GM18520 (cell line): ENCODE data around the gene CALML5.
"Not testable (repeated sequence)": the region's sequence is repeated elsewhere in the genome, so short reads cannot be mapped to it uniquely, and the experiment has no call there.

Experiments
- ATAC-seq: cut with Tn5 transposase; IDR thresholded peaks from one replicate; pipeline ENCODE4 v1.9.1; 2021; ENCODE audit not compliant: unreplicated experiment

CALML5 gene

GRCh38 chr10:5484205-5484604, 15.2 kb downstream of the CALML5 start:
- ATAC-seq: no peak

- no peak for ATAC-seq
Observed at GRCh38 chr10:5482016-5482415, 17.4 kb downstream of the CALML5 start.

- ATAC-seq: no peak
Observed at GRCh38 chr10:5481121-5481520, 18.2 kb downstream of the CALML5 start.

- ATAC-seq: no peak
Observed at GRCh38 chr10:5480162-5480941, 19.0 kb downstream of the CALML5 start.

GRCh38 chr10:5479481-5480161, 19.7 kb downstream of the CALML5 start:
- ATAC-seq: no peak

- ATAC-seq: no peak
Observed at GRCh38 chr10:5478694-5479305, 20.6 kb downstream of the CALML5 start.

GRCh38 chr10:5477948-5478693, 21.2 kb downstream of the CALML5 start:
- ATAC-seq: no peak

- no peak for ATAC-seq
Observed at GRCh38 chr10:5476918-5477525, 22.3 kb downstream of the CALML5 start.

- not testable (repeated sequence) for ATAC-seq
Observed at GRCh38 chr10:5475974-5476807, 23.2 kb downstream of the CALML5 start.

- ATAC-seq: not testable (repeated sequence)
Observed at GRCh38 chr10:5475088-5475487, 24.3 kb downstream of the CALML5 start.

- ATAC-seq: not testable (repeated sequence)
Observed at GRCh38 chr10:5474642-5475041, 24.7 kb downstream of the CALML5 start.

GRCh38 chr10:5470062-5470751, 29.2 kb downstream of the CALML5 start:
- ATAC-seq: no peak

- ATAC-seq: no peak
Observed at GRCh38 chr10:5469353-5470061, 29.9 kb downstream of the CALML5 start.

- no peak for ATAC-seq
Observed at GRCh38 chr10:5468262-5469106, 30.9 kb downstream of the CALML5 start.

GRCh38 chr10:5467634-5468255, 31.6 kb downstream of the CALML5 start:
- ATAC-seq: no peak

- no peak for ATAC-seq
Observed at GRCh38 chr10:5467207-5467535, 32.2 kb downstream of the CALML5 start.

GRCh38 chr10:5466451-5467206, 32.7 kb downstream of the CALML5 start:
- no peak for ATAC-seq
